Measurements from ENCODE around the gene NSG2.

NSG2 gene

GRCh38 chr5:174045470-174046025 lies at the start of gene NSG2:
Gene NSG2 (plus strand): TSS chr5:174045706. CDS start chr5:174046756, 1,050 bp downstream.
- H3K4me3 ChIP-seq (ENCODE audit: low read depth, low read length): no peak within 1 kb of the TSS
- DNase-seq (ENCODE audit: low read depth, low spot score): peak; percentile 91
- TF ChIP-seq CTCF (IDR thresholded peaks at IDR 0.05; ENCODE audit: low read depth, low read length): peak; percentile 72
- in situ Hi-C loops (cut with HindIII; ENCODE audit: low sequenced_read_pairs): no loop called here

GRCh38 chr5:173997331-173997730 lies 48.2 kb upstream of the NSG2 start:
- in situ Hi-C loops (cut with HindIII; ENCODE audit: low sequenced_read_pairs): no loop called here
- no peak for TF ChIP-seq CTCF (IDR thresholded peaks at IDR 0.05; ENCODE audit: low read depth, low read length)
- DNase-seq (ENCODE audit: low read depth, low spot score): no peak
- H3K4me3 ChIP-seq (ENCODE audit: low read depth, low read length): no peak overlapping the region

- no peak overlapping the region for H3K4me3 ChIP-seq (ENCODE audit: low read depth, low read length)
- DNase-seq (ENCODE audit: low read depth, low spot score): no peak
- in situ Hi-C loops (cut with HindIII; ENCODE audit: low sequenced_read_pairs): no loop called here
- no peak for TF ChIP-seq CTCF (IDR thresholded peaks at IDR 0.05; ENCODE audit: low read depth, low read length)
These were observed 47.0 kb upstream of the NSG2 start for GRCh38 chr5:173998531-173998930.

GRCh38 chr5:174000076-174000475 lies 45.4 kb upstream of the NSG2 start:
- in situ Hi-C loops (cut with HindIII; ENCODE audit: low sequenced_read_pairs): no loop called here
- no peak overlapping the region for H3K4me3 ChIP-seq (ENCODE audit: low read depth, low read length)
- no peak for DNase-seq (ENCODE audit: low read depth, low spot score)
- no peak for TF ChIP-seq CTCF (IDR thresholded peaks at IDR 0.05; ENCODE audit: low read depth, low read length)

GRCh38 chr5:174003795-174004194 lies 41.7 kb upstream of the NSG2 start:
- no peak for DNase-seq (ENCODE audit: low read depth, low spot score)
- in situ Hi-C loops (cut with HindIII; ENCODE audit: low sequenced_read_pairs): no loop called here
- H3K4me3 ChIP-seq (ENCODE audit: low read depth, low read length): no peak overlapping the region
- TF ChIP-seq CTCF (IDR thresholded peaks at IDR 0.05; ENCODE audit: low read depth, low read length): no peak

GRCh38 chr5:174008922-174009321 lies 36.6 kb upstream of the NSG2 start:
- no peak for DNase-seq (ENCODE audit: low read depth, low spot score)
- H3K4me3 ChIP-seq (ENCODE audit: low read depth, low read length): no peak overlapping the region
- TF ChIP-seq CTCF (IDR thresholded peaks at IDR 0.05; ENCODE audit: low read depth, low read length): no peak
- in situ Hi-C loops (cut with HindIII; ENCODE audit: low sequenced_read_pairs): no loop called here

- H3K4me3 ChIP-seq (ENCODE audit: low read depth, low read length): no peak overlapping the region
- TF ChIP-seq CTCF (IDR thresholded peaks at IDR 0.05; ENCODE audit: low read depth, low read length): no peak
- DNase-seq (ENCODE audit: low read depth, low spot score): no peak
- in situ Hi-C loops (cut with HindIII; ENCODE audit: low sequenced_read_pairs): no loop called here
These were observed 35.1 kb upstream of the NSG2 start for GRCh38 chr5:174010365-174010764.

All from astrocyte of the spinal cord (primary cell).